C4-2B (cell line): Measurements from ENCODE around the gene GMDS.

Experiments used
- H3K27ac ChIP-seq: fragments of 450-650 bp; 2 replicates; pipeline ENCODE4 v1.5.1; 2017
- ZFX ChIP-seq: fragments of 450-650 bp; IDR thresholded peaks from 2 replicates; pipeline ENCODE4 v1.6.1; 2017
- TF ChIP-seq, protein P1 (sequence below): fragments of 450-650 bp; conservative IDR thresholded peaks from 2 replicates; pipeline ENCODE4 v1.5.1; 2017; ENCODE audit warnings: mild to moderate bottlenecking

Gene GMDS

DNA sequence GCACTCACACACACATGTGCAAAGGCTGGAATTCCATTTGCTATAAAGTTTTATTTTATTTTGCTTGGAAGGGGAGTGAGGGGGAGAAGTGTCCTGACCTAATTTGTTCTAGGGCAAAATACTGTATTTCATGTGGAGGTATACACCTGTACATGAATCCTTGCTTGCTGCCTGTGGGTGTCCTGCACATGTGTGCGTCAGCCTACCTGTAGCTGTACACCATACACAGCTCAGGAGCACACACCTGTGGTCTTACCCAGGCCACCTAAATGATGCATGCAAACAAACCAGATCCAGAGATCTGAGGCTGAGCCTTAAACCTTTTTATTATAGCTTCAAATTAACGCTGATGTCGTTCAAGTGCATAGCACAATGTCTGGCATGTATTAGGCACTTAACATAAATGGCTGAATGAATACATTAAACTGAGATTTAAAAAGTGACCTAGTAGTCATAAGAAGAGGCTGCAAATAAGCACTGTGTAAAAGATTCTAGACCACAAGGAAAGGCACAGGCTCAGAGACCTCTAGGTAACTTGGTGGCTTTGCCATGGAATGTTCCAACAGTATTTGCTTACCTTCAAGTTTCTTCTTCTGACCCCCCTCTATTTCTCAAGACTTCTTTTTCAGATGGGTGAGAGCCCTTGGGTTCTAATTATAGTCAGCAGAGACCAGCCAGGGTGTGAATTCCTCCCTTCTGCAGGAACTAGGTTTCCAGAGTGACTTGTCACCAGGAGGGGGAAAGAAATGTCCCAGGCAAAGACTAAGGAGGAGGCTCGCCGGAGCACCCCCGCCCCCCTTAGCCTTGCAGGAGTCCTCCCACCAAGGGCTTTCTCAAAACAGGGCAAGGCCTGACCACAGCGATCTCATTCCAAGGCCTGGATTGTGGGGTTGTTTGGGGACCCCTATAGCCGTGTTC is 622.3 kb downstream of the GMDS start:
- TF ChIP-seq, protein P1, sequence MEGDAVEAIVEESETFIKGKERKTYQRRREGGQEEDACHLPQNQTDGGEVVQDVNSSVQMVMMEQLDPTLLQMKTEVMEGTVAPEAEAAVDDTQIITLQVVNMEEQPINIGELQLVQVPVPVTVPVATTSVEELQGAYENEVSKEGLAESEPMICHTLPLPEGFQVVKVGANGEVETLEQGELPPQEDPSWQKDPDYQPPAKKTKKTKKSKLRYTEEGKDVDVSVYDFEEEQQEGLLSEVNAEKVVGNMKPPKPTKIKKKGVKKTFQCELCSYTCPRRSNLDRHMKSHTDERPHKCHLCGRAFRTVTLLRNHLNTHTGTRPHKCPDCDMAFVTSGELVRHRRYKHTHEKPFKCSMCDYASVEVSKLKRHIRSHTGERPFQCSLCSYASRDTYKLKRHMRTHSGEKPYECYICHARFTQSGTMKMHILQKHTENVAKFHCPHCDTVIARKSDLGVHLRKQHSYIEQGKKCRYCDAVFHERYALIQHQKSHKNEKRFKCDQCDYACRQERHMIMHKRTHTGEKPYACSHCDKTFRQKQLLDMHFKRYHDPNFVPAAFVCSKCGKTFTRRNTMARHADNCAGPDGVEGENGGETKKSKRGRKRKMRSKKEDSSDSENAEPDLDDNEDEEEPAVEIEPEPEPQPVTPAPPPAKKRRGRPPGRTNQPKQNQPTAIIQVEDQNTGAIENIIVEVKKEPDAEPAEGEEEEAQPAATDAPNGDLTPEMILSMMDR = no peak
- no peak for TF ChIP-seq ZFX
- no peak overlapping the region for H3K27ac ChIP-seq

DNA sequence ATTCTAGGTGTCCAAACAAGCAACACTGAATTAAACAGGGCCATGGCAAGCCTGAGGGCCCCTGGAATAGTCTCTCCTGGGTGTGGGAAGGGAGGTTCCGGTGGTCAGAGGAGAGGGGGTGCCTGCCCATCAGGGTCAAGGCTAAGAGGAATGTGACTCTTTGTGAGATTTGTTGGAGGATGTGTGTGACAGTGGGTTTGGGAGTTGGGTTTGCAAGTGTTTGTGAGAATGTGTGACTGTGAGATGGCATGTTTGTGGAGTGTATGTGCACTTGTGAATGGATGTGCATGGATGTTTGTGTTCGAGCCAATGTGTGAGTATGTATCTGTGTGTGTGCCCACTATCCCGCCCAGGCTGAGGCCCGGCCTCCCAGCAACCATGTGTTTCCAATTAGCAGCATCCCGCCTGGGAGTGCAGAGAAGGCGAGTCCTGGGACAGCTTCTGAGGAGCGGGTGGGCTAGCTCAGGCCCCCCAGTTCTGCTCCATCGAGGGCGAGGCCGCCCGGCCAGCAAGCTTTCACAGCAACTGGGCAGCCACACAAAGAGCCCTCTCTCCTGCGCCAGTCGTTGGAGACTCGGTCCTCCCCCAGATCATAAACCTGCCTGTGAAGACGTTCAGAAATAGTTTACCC is 623.1 kb downstream of the GMDS start:
- TF ChIP-seq, protein P1 = no peak
- TF ChIP-seq ZFX = no peak
- H3K27ac ChIP-seq = no peak overlapping the region

DNA sequence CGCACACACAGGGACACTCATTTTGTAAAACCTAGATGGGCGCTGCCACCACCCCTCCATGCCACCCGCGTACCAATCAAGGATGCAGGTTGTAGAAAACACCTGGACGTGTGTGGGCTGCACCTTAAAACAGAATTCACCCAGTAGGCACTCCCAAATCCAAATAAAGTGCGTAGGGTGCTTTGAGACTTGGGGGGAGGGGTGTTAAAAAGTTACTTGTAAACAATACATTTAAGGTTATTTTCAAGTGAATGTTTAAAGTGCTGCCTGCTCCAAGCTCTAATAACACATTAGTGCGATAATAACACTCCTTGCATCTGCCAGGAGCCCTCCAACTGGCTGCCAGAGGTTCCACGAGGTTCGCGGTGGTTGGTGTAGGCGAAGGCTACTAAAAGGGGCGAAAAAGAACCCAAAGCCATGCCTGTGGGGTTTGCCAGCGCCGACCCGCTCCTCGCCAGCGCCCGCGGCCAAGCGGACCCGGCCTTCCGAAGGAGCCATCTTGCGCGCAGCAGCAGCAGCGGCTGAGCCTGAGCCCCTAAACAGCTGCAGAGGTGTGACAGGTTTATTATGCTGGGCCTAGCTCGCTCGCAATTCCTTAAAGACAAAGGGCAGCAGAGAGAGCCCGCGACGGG is 624.2 kb downstream of the GMDS start:
- H3K27ac ChIP-seq = no peak overlapping the region
- TF ChIP-seq, protein P1 = no peak
- TF ChIP-seq ZFX = no peak

DNA sequence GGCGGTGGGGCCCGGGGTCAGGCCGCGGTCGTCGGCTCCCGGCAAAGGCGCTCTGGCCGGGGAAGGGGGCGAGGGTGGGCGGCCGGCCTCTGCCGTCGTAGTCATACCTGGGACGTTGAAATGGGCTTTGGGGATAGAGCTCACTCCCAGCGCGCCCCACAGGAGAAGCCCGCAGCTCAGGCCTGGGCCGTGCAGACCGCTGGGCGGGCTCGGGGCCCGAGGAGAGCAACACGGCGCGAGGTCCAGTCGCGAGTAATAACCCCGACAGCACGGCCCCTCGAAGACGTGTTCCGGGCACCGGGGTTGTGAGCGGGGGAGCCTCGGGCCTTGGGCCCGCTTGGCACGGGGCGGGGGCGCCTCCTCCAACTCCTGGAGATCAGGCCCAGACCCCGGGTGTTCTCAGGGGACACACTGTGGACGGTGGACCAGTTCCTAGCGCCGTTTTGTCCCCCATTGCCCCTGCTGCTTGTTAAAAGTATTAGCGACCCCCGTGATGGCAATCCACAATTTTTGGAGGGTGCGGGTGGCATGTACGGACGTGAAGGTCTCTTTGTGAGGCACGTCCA is 624.8 kb downstream of the GMDS start:
- TF ChIP-seq, protein P1 = no peak
- TF ChIP-seq ZFX = no peak
- no peak overlapping the region for H3K27ac ChIP-seq

DNA sequence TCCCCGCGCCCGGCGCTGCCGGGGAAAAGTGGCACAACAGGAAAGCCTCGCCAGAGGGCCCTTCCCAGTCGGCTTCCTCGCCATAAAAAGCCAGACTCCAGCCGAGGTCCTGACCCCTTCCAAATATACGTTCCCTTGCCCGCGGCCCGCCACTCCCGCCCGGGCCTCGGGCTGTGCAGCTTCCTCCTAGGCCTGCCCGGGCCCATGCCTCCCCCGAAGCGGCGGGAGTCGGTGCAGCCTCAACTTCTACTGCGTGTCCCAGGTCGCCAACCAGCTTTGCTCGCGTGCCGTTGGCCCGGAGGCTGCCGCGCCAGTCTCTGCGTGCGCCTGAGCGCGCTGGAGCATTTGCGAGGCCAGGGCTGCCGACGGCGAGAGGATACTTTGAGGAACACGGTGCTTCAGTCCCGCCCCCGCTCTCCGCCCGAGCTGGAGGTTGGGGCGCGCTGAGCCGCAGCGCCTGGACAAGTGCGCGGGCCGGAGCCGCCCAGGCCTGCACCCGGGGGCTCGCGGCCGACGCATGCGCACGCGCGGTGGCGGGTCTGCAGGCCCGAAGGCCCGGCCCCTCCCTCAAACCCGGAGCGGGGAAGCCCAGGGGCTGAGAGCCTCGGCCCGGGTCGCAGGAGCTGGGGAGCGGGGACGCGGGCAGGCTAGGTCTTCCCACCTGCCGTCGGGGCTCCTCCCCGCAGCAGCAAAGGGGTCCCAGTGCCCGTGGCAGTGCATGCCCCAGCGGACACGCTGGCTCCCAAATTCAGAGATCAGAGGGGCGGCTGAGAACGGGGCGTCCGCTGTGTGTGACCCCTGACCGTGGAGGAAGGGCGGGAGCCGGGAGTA is 625.5 kb downstream of the GMDS start:
- H3K27ac ChIP-seq = no peak overlapping the region
- TF ChIP-seq, protein P1 = no peak
- TF ChIP-seq ZFX = no peak

DNA sequence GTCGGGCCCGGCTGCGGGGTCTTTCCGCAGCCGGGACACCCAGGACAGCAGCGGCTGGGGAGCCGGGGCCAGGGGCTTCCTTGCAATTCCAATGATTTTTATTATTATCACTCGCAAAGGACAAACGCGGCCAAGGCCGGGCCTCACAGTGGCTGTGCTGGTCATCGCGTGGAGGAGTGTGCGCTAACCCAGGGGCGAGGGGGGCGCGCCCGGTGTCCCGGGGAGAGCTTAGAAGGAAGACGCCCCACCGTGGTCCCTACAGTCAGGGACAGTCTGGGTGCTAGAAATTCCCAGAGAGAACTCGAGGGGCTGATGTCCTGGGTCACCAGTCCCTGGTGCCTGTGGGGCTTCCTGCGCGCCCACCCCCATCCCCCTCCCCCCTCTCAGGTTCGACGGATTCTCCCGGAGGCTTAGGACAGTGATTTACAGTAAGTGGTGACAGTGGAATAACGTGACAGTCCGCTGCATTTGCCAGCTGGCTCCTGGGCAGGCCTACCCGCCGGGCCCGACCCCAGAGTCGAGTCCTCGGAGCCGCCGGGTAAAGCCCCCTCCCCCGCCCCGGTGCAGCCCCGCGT is 626.2 kb downstream of the GMDS start:
- no peak overlapping the region for H3K27ac ChIP-seq
- TF ChIP-seq, protein P1 = no peak
- no peak for TF ChIP-seq ZFX
